WTC11 (cell line): ENCODE data around the gene AK8. TPM values are rescaled to one million over a fixed set of nuclear protein-coding genes. Genes with fewer than 3 reads are reported as not detected.

ENCODE experiments used
- ATAC-seq: fragments of 200-7000 bp; cut with Tn5 transposase; 2 replicates; pipeline ENCODE4 v1.10.0; 2021; ENCODE audit warnings: mild to moderate bottlenecking, moderate library complexity
- CTCF ChIA-PET: fragments of 300-600 bp; sonication (Branson Sonifier 250); formaldehyde crosslinking; loops from one replicate; lab custom pipeline; 2021; ENCODE audit warnings: antibody characterized with exemption; lab: Charles Lee
- POLR2A ChIA-PET: fragments of 350-600 bp; sonication (Branson Sonifier 250); formaldehyde crosslinking; loops from one replicate; lab custom pipeline; 2021; ENCODE audit warnings: antibody characterized with exemption; lab: Charles Lee
- DNase-seq: peaks from one replicate; pipeline ENCODE4 v3.0.0; 2021; ENCODE audit warnings: low spot score
- H3K27ac Mint-ChIP-seq: 2 replicates; pipeline ENCODE4 v1.8.0; 2021; ENCODE audit warnings: mixed read lengths
- H3K27me3 Mint-ChIP-seq: 2 replicates; pipeline ENCODE4 v1.8.0; 2021; ENCODE audit warnings: low read depth, mild to moderate bottlenecking, moderate library complexity, mixed read lengths
- H3K36me3 Mint-ChIP-seq: 2 replicates; pipeline ENCODE4 v1.8.0; 2021; ENCODE audit warnings: mixed read lengths
- H3K4me1 Mint-ChIP-seq: 2 replicates; pipeline ENCODE4 v1.8.0; 2022; ENCODE audit warnings: mixed read lengths
- H3K4me3 Mint-ChIP-seq: 2 replicates; pipeline ENCODE4 v1.8.0; 2021; ENCODE audit warnings: mild to moderate bottlenecking, moderate library complexity, mixed read lengths
- H3K9me3 Mint-ChIP-seq: 2 replicates; pipeline ENCODE4 v1.8.0; 2021; ENCODE audit warnings: mixed read lengths
- ATF1 ChIP-seq: sonication (generic); formaldehyde crosslinking; IDR thresholded peaks from 2 replicates; pipeline ENCODE4 v1.8.1; 2023; ENCODE audit warnings: mild to moderate bottlenecking, moderate library complexity, missing genetic modification reagents
- EMX1 ChIP-seq: fragments of 250-450 bp; sonication (Bioruptor Pico); IDR thresholded peaks from 2 replicates; pipeline ENCODE4 v1.8.0; 2021; ENCODE audit warnings: mild to moderate bottlenecking
- NFATC4 ChIP-seq: fragments of 250-450 bp; sonication (Bioruptor Pico); IDR thresholded peaks from 2 replicates; pipeline ENCODE4 v1.9.0; 2021; ENCODE audit warnings: mild to moderate bottlenecking
- NR1H2 ChIP-seq: sonication (generic); formaldehyde crosslinking; IDR thresholded peaks from 2 replicates; pipeline ENCODE4 v1.9.0; 2021; ENCODE audit warnings: mild to moderate bottlenecking, moderate library complexity, missing genetic modification reagents
- NR2C2 ChIP-seq: sonication (generic); formaldehyde crosslinking; IDR thresholded peaks from 2 replicates; pipeline ENCODE4 v1.8.0; 2022; ENCODE audit warnings: mild to moderate bottlenecking, missing genetic modification reagents
- total RNA-seq: library from RNA; stranded (reverse); gene quantifications from 3 replicates; pipeline ENCODE4 v1.2.3, GENCODE V29; 2021
- TF ChIP-seq, protein P1 (sequence below): sonication (generic); formaldehyde crosslinking; IDR thresholded peaks from 2 replicates; pipeline ENCODE4 v1.8.1; 2023; ENCODE audit warnings: mild to moderate bottlenecking, missing genetic modification reagents, borderline replicate concordance
- TF ChIP-seq, protein P2 (sequence below): fragments of 250-450 bp; sonication (Bioruptor Pico); IDR thresholded peaks from 2 replicates; pipeline ENCODE4 v1.9.0; 2021; ENCODE audit warnings: mild to moderate bottlenecking, borderline replicate concordance
- TF ChIP-seq, protein P3 (sequence below): sonication (generic); formaldehyde crosslinking; IDR thresholded peaks from 2 replicates; pipeline ENCODE4 v1.8.0; 2022; ENCODE audit warnings: mild to moderate bottlenecking, missing genetic modification reagents
- TF ChIP-seq, protein P4 (sequence below): sonication (generic); formaldehyde crosslinking; IDR thresholded peaks from 2 replicates; pipeline ENCODE4 v1.8.1; 2023; ENCODE audit warnings: mild to moderate bottlenecking, moderate library complexity, missing genetic modification reagents

The AK8 gene
- total RNA-seq, 1 experiment from 2014 or later = 0.48 TPM

DNA sequence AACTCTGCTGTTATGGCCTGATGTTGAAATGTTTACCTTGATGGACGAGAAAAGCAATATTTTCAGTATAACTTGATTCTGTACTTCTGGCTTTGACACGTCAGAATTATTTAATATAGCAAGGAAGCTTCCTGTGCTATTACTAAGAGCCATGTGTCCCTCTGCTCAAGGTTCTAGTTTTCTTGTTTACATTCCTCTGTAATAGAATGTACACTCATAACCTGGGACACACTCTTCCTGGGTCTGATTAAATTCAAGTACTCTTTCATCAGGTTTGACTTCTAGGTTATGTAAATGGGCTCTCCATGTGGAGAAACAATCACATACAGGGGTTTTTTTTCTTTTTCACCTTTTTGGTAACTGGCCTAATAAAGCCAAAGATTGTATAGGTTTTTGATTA, 174.7 kb downstream of the AK8 start (continued):
- TF ChIP-seq EMX1 (CRISPR knock-in tag) = no peak
- TF ChIP-seq, protein P1, sequence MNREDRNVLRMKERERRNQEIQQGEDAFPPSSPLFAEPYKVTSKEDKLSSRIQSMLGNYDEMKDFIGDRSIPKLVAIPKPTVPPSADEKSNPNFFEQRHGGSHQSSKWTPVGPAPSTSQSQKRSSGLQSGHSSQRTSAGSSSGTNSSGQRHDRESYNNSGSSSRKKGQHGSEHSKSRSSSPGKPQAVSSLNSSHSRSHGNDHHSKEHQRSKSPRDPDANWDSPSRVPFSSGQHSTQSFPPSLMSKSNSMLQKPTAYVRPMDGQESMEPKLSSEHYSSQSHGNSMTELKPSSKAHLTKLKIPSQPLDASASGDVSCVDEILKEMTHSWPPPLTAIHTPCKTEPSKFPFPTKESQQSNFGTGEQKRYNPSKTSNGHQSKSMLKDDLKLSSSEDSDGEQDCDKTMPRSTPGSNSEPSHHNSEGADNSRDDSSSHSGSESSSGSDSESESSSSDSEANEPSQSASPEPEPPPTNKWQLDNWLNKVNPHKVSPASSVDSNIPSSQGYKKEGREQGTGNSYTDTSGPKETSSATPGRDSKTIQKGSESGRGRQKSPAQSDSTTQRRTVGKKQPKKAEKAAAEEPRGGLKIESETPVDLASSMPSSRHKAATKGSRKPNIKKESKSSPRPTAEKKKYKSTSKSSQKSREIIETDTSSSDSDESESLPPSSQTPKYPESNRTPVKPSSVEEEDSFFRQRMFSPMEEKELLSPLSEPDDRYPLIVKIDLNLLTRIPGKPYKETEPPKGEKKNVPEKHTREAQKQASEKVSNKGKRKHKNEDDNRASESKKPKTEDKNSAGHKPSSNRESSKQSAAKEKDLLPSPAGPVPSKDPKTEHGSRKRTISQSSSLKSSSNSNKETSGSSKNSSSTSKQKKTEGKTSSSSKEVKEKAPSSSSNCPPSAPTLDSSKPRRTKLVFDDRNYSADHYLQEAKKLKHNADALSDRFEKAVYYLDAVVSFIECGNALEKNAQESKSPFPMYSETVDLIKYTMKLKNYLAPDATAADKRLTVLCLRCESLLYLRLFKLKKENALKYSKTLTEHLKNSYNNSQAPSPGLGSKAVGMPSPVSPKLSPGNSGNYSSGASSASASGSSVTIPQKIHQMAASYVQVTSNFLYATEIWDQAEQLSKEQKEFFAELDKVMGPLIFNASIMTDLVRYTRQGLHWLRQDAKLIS = no peak
- no peak for TF ChIP-seq NFATC4 (CRISPR knock-in tag)

DNA sequence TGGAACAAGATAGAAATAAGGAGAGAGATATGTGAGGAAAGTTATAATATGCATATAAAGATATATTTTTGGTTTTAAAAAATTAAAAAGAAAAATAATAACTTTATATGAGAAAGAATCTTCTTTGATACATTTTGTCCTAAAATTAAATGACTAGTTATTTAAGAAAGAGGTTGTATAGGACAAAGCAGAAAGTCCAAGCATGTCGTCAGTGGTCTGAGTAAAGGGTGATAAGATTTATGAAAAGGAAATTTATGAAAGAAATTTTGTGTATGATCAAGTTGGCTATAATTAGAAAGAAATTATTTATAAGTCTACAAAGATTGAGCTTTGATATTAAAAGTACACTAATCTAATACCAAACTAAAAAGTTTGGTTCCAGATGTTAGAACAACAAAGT, 175.8 kb downstream of the AK8 start:
- H3K27me3 Mint-ChIP-seq = peaks cover 9% of the 10 kb centered on the region
- peaks cover 19% of the 10 kb centered on the region for H3K36me3 Mint-ChIP-seq
- no peaks in the 10 kb centered on the region for H3K4me1 Mint-ChIP-seq
- CTCF ChIA-PET = no interaction called here
- no peak for DNase-seq
- TF ChIP-seq, protein P2, sequence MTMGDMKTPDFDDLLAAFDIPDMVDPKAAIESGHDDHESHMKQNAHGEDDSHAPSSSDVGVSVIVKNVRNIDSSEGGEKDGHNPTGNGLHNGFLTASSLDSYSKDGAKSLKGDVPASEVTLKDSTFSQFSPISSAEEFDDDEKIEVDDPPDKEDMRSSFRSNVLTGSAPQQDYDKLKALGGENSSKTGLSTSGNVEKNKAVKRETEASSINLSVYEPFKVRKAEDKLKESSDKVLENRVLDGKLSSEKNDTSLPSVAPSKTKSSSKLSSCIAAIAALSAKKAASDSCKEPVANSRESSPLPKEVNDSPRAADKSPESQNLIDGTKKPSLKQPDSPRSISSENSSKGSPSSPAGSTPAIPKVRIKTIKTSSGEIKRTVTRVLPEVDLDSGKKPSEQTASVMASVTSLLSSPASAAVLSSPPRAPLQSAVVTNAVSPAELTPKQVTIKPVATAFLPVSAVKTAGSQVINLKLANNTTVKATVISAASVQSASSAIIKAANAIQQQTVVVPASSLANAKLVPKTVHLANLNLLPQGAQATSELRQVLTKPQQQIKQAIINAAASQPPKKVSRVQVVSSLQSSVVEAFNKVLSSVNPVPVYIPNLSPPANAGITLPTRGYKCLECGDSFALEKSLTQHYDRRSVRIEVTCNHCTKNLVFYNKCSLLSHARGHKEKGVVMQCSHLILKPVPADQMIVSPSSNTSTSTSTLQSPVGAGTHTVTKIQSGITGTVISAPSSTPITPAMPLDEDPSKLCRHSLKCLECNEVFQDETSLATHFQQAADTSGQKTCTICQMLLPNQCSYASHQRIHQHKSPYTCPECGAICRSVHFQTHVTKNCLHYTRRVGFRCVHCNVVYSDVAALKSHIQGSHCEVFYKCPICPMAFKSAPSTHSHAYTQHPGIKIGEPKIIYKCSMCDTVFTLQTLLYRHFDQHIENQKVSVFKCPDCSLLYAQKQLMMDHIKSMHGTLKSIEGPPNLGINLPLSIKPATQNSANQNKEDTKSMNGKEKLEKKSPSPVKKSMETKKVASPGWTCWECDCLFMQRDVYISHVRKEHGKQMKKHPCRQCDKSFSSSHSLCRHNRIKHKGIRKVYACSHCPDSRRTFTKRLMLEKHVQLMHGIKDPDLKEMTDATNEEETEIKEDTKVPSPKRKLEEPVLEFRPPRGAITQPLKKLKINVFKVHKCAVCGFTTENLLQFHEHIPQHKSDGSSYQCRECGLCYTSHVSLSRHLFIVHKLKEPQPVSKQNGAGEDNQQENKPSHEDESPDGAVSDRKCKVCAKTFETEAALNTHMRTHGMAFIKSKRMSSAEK (CRISPR knock-in tag) = no peak
- TF ChIP-seq, protein P1 = no peak
- TF ChIP-seq, protein P3, sequence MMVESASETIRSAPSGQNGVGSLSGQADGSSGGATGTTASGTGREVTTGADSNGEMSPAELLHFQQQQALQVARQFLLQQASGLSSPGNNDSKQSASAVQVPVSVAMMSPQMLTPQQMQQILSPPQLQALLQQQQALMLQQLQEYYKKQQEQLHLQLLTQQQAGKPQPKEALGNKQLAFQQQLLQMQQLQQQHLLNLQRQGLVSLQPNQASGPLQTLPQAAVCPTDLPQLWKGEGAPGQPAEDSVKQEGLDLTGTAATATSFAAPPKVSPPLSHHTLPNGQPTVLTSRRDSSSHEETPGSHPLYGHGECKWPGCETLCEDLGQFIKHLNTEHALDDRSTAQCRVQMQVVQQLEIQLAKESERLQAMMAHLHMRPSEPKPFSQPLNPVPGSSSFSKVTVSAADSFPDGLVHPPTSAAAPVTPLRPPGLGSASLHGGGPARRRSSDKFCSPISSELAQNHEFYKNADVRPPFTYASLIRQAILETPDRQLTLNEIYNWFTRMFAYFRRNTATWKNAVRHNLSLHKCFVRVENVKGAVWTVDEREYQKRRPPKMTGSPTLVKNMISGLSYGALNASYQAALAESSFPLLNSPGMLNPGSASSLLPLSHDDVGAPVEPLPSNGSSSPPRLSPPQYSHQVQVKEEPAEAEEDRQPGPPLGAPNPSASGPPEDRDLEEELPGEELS = no peak
- TF ChIP-seq, protein P4, sequence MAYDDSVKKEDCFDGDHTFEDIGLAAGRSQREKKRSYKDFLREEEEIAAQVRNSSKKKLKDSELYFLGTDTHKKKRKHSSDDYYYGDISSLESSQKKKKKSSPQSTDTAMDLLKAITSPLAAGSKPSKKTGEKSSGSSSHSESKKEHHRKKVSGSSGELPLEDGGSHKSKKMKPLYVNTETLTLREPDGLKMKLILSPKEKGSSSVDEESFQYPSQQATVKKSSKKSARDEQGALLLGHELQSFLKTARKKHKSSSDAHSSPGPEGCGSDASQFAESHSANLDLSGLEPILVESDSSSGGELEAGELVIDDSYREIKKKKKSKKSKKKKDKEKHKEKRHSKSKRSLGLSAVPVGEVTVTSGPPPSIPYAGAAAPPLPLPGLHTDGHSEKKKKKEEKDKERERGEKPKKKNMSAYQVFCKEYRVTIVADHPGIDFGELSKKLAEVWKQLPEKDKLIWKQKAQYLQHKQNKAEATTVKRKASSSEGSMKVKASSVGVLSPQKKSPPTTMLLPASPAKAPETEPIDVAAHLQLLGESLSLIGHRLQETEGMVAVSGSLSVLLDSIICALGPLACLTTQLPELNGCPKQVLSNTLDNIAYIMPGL (CRISPR knock-in tag) = no peak
- no peak for TF ChIP-seq ATF1 (CRISPR knock-in tag)
- TF ChIP-seq NR2C2 (CRISPR knock-in tag) = no peak
- TF ChIP-seq NR1H2 (CRISPR knock-in tag) = no peak
- TF ChIP-seq, all 79 proteins: peak for 0
- ATAC-seq = no peak
- Mint-ChIP-seq H3K9me3 (peaks cover 35% of the 10 kb centered on the region), H3K4me3 (no peak overlapping the region), H3K27ac (no peak overlapping the region)
- POLR2A ChIA-PET = no interaction called here
